ENCODE measurements around the gene GOLGA6A.

DNA sequence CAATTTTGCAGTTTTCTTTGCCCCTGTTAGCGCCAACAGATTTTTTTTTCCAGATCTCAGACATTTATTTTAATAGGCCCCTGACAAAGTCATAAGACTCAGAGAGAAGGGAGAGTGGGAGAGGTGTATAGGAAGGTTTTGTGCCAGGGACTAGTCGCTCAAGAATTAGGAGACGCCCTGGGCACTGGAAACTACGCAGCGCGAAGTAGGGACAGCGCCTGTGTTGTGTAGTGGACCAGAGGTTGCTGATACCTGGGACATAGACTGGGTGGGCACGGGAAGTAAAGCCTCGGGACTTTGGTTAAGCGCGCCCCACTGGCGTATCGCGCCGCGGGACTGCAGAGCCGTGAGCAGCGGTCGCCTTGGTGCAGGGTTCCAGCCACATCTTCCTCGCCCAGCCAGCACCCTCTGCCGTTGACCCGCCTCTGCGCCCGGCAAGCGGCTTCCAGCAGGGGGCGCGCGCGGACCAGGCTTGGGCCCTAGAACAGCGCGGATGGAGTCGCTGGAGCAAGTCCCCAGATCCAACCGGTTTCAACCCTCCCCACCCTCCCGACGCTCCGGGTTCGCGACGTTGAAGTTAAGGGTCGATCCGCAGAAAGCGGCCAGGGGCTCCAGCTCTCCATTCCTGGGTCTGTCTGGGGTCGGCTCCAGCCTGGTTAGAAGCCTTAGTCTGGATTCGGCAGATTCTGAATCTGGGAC is 45.1 kb upstream of the GOLGA6A start:
- TF ChIP-seq, protein P1, sequence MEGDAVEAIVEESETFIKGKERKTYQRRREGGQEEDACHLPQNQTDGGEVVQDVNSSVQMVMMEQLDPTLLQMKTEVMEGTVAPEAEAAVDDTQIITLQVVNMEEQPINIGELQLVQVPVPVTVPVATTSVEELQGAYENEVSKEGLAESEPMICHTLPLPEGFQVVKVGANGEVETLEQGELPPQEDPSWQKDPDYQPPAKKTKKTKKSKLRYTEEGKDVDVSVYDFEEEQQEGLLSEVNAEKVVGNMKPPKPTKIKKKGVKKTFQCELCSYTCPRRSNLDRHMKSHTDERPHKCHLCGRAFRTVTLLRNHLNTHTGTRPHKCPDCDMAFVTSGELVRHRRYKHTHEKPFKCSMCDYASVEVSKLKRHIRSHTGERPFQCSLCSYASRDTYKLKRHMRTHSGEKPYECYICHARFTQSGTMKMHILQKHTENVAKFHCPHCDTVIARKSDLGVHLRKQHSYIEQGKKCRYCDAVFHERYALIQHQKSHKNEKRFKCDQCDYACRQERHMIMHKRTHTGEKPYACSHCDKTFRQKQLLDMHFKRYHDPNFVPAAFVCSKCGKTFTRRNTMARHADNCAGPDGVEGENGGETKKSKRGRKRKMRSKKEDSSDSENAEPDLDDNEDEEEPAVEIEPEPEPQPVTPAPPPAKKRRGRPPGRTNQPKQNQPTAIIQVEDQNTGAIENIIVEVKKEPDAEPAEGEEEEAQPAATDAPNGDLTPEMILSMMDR (conservative IDR thresholded peaks at IDR 0.05; ENCODE audit: low read depth, low read length), result peak; percentile 98
- TF ChIP-seq EZH2 (IDR thresholded peaks at IDR 0.05; ENCODE audit: borderline replicate concordance, low read depth, low read length, poor library complexity, severe bottlenecking), result no peak

Measured in A673 (cell line).